Transverse colon (tissue), 4 donors: Measurements from ENCODE around the gene PAGE5. TPM values are rescaled to one million over a fixed set of nuclear protein-coding genes. Genes with fewer than 3 reads are reported as not detected.

Source experiments
- DNase-seq: peaks from one replicate; pipeline ENCODE4 v3.0.0-alpha.2; 2019
- H3K27ac ChIP-seq, 4 donors: fragments of 200-600 bp; sonication (generic); 2 replicates each; pipeline ENCODE4 v1.5.1; 2016 to 2018; ENCODE audit warnings: inconsistent platforms in 4 of 4
- H3K27me3 ChIP-seq: fragments of 200-600 bp; sonication (generic); 2 replicates; pipeline ENCODE4 v1.5.1; 2017; ENCODE audit warnings: inconsistent platforms
- H3K36me3 ChIP-seq, 4 donors: fragments of 200-600 bp; sonication (generic); 2 replicates each; pipeline ENCODE4 v1.5.1; 2017 to 2019; ENCODE audit warnings: inconsistent platforms in 4 of 4
- H3K4me1 ChIP-seq, 4 donors: fragments of 200-600 bp; sonication (generic); 2 replicates each; pipeline ENCODE4 v1.5.1; 2017 to 2020; ENCODE audit warnings: inconsistent platforms in 4 of 4
- H3K4me3 ChIP-seq, 4 donors: fragments of 200-600 bp; sonication (generic); 1 replicate in 1 of 4; 2 replicates in 3 of 4; pipeline versions ENCODE4 v1.5.1 to v1.6.1; 2017 to 2019; ENCODE audit warnings: inconsistent platforms in 4 of 4
- H3K9me3 ChIP-seq, 2 donors: fragments of 200-600 bp; sonication (generic); 2 replicates each; pipeline ENCODE4 v1.5.1; 2017 to 2019; ENCODE audit warnings: inconsistent platforms in 2 of 2
- EP300 ChIP-seq: sonication (generic); formaldehyde crosslinking; IDR thresholded peaks from one replicate; pipeline ENCODE4 v1.6.1; 2017; ENCODE audit warnings: antibody characterized with exemption, low read depth
- POLR2A ChIP-seq: fragments of 450-650 bp; IDR thresholded peaks from one replicate; pipeline ENCODE4 v1.6.1; 2016; ENCODE audit warnings: antibody characterized with exemption, mild to moderate bottlenecking, moderate library complexity
- POLR2AphosphoS5 ChIP-seq, 3 donors: sonication (generic); formaldehyde crosslinking; IDR thresholded peaks; one replicate each; pipeline ENCODE4 v1.6.1; 2016; ENCODE audit warnings: antibody characterized with exemption in 3 of 3
- WGBS, 2 donors: methylation state at CpG; one replicate each; pipeline ENCODE4 v1.1.5; 2018; ENCODE audit warnings: low coverage in 1 of 2; 5-methylcytosine and 5-hydroxymethylcytosine counted together
- in situ Hi-C, 4 donors: fragments of 200-750 bp; cut with MboI; loops; one replicate each; pipeline versions ENCODE4 v1.15.0 to v1.15.1; 2017; ENCODE audit warnings: low sequenced_read_pairs in 3 of 4, low pct_ligation_motif_present in 1 of 4, low pct_unique_long_range_greater_than_20kb in 1 of 4
- intact Hi-C: fragments of 100-400 bp; cut with DNase I; formaldehyde crosslinking; loops from one replicate; pipeline ENCODE4 v1.15.1; 2023; ENCODE audit warnings: low total_unique reads
- total RNA-seq, 4 donors: library from RNA; depleted of rRNA; stranded (reverse); fragments of >200 nt; gene quantifications; one replicate each; pipeline ENCODE4 v1.1.0, GENCODE V29; 2016
- TF ChIP-seq, protein P1 (sequence below), 5 experiments: fragments of 200-600 bp in 3 of 5; fragments of 450-650 bp in 2 of 5; sonication (generic) in 3 of 5; IDR thresholded peaks; 1 replicate in 2 of 5; 2 replicates in 3 of 5; pipeline ENCODE4 v1.5.1; 2016 to 2017; ENCODE audit warnings: antibody characterized with exemption in 5 of 5, inconsistent platforms in 3 of 5, mild to moderate bottlenecking in 2 of 5, moderate library complexity in 1 of 5

The PAGE5 gene
- total RNA-seq, 4 donors from 2014 or later: not detected

DNA sequence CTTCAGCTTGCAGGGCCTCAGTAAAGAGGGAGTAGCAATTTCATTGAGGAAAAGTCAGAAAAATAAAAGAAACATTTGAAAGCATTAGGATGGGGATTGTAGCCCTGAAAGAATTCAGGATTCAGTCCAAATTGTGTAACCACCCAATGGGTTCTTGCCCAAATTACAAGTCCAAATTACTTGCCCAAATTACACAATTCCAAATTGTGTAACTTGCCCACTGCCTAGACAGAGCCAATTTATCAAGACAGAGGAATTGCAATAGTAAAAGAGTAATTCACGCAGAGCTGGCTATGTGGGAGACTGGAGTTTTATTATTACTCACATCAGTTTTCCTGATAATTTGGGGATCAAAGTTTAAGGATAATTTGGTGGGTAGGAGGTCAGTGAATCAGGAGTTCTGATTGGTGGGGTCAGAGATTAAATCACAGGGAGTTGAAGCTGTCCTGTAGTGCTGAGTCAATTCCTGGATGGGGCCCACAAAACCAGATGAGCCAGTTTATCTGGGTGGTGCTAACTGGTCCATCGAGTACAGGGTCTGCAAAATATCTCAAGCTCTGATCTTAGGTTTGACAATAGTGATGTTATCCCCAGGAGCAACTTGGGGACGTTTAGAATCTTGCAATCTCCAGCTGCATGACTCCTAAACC lies 18.1 kb upstream of the PAGE5 start:
- H3K36me3 ChIP-seq: no peaks in the 10 kb centered on the region
- TF ChIP-seq POLR2AphosphoS5 (IDR thresholded peaks at IDR 0.05): no peak
- TF ChIP-seq EP300: no peak
- TF ChIP-seq, protein P1, sequence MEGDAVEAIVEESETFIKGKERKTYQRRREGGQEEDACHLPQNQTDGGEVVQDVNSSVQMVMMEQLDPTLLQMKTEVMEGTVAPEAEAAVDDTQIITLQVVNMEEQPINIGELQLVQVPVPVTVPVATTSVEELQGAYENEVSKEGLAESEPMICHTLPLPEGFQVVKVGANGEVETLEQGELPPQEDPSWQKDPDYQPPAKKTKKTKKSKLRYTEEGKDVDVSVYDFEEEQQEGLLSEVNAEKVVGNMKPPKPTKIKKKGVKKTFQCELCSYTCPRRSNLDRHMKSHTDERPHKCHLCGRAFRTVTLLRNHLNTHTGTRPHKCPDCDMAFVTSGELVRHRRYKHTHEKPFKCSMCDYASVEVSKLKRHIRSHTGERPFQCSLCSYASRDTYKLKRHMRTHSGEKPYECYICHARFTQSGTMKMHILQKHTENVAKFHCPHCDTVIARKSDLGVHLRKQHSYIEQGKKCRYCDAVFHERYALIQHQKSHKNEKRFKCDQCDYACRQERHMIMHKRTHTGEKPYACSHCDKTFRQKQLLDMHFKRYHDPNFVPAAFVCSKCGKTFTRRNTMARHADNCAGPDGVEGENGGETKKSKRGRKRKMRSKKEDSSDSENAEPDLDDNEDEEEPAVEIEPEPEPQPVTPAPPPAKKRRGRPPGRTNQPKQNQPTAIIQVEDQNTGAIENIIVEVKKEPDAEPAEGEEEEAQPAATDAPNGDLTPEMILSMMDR (IDR thresholded peaks at IDR 0.05): no peak
- TF ChIP-seq POLR2A: no peak
- H3K9me3 ChIP-seq: no peaks in the 10 kb centered on the region
- H3K4me1 ChIP-seq: no peaks in the 10 kb centered on the region
- in situ Hi-C loops: no loop called here
- intact Hi-C loops: no loop called here
- no peak overlapping the region for H3K27ac ChIP-seq
- H3K27me3 ChIP-seq: no peaks in the 10 kb centered on the region
- no peak overlapping the region for H3K4me3 ChIP-seq
- 45% methylated on average over 3 of the region's 3 CpGs; no CpG with 5 or more reads in 1 of the 2 donors for WGBS, 2 donors
- DNase-seq: no peak

DNA sequence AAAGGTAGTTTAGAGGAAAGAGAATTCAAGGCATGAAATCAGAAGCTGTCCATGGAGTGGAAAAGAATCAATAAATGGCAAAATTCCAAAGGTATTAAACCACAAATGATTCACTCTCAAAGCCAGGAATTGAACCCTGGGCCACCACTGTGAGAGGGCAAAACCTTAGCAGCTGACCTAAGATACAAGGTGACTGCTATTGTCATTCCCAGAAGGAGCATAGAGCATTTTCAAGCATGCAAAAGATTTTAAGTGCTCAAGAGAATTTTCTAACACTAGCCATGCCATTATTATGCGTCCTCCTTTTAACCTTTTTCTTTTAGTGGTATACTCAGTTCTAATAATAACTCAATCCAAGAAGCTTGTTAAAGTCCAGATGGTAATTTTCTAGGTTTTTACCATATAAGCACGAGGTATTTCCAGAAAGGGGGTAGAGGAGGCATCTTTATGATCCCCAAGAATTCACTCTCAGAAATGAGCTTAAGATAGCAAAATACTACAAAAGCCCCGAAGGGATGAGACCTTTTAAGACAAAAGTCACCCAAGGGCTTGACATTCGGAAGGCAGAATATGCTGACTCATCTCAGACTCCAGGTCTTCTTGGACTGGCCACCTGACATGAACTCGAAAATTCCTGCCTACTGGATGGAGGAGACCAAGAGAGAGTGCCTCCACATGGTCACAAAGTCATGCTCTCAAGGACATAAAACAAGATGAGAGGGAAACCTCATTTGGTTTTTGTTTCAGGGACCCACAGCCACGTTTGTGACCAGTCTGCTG lies 13.8 kb upstream of the PAGE5 start:
- TF ChIP-seq EP300: no peak
- no peak for TF ChIP-seq POLR2AphosphoS5 (IDR thresholded peaks at IDR 0.05)
- no peak for TF ChIP-seq POLR2A
- TF ChIP-seq, protein P1 (IDR thresholded peaks at IDR 0.05): no peak
- WGBS, 2 donors: 44 to 73% methylated on average over 2 to 6 of the region's 6 CpGs
- no peak overlapping the region for H3K4me3 ChIP-seq

DNA sequence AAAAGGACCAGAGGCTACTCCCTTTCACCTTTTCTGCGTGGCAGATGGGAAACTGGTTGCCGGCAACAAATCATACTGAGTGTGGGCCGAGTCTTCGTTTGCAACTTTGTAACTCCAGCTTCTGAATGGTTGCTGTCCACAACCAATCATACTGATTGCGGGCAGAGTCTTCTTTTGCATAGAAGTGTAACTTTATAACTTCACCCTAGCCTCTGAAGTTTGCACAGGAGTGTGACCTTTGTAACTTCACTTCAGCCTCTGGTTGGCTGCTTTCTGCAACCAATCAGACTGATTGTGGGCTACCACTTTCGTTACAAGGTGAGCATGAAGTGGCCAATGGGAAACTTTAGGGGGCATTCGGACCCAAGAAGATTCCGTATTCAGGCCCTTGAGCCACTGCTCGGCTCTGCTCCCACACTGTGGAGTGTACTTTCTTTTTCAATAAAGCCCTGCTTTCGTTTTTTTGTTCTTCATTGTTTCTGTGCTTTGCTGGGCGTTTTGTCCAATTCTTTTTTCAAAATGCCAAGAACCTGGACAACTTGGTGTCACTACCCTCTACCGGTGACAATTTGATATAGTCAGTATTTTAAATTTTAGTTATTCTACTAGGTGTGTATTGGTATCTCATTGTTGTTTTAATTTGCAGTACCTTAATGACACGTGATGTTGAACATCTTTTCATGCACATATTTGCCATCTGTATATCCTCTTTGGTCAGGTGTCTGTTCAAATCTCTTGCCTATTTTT lies 9.0 kb upstream of the PAGE5 start:
- Histone ChIP-seq H3K4me3 (no peak overlapping the region), H3K36me3 (no peaks in the 10 kb centered on the region), H3K27me3 (no peaks in the 10 kb centered on the region), H3K27ac (no peak overlapping the region), H3K4me1 (no peaks in the 10 kb centered on the region), H3K9me3 (no peaks in the 10 kb centered on the region)
- 53 to 62% methylated on average over 4 to 13 of the region's 13 CpGs for WGBS, 2 donors
- in situ Hi-C loops (no loop called here), intact Hi-C loops (no loop called here)
- no peak for DNase-seq
- TF ChIP-seq POLR2AphosphoS5 (IDR thresholded peaks at IDR 0.05) (no peak), POLR2A (no peak), EP300 (no peak)
- TF ChIP-seq, protein P1 (IDR thresholded peaks at IDR 0.05): no peak

More for the DNA sequence above, 13.8 kb upstream of the PAGE5 start:
- H3K4me1 ChIP-seq: no peaks in the 10 kb centered on the region
- H3K36me3 ChIP-seq: no peaks in the 10 kb centered on the region
- no peaks in the 10 kb centered on the region for H3K27me3 ChIP-seq
- no peak overlapping the region for H3K27ac ChIP-seq
- DNase-seq: no peak
- in situ Hi-C loops: no loop called here
- H3K9me3 ChIP-seq: no peaks in the 10 kb centered on the region
- intact Hi-C loops: no loop called here

DNA sequence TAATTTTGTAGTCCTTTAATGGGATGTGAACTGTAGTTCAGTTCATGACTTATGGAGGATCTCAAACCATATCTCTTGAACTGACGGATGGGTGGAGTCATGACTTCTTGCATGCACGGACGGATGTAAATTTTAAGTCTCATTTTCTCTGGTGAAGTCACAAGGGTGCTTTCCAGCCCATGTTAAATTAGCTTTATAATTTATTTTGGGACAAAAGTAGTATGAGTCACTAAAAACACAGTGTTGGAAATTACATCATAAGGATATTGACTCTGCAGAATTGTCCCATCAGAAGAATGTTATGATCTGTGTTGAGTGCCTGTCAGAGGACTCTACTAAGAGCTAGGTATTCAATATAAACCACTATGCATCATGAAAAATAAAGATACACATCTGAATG lies 6.8 kb upstream of the PAGE5 start:
- intact Hi-C loops: no loop called here
- Histone ChIP-seq H3K4me3 (no peak overlapping the region), H3K27ac (no peak overlapping the region), H3K27me3 (no peaks in the 10 kb centered on the region), H3K36me3 (no peaks in the 10 kb centered on the region), H3K9me3 (no peaks in the 10 kb centered on the region), H3K4me1 (no peaks in the 10 kb centered on the region)
- in situ Hi-C loops: no loop called here
- TF ChIP-seq POLR2AphosphoS5 (IDR thresholded peaks at IDR 0.05): no peak
- no peak for TF ChIP-seq POLR2A
- no peak for TF ChIP-seq EP300
- TF ChIP-seq, protein P1 (IDR thresholded peaks at IDR 0.05): no peak
- WGBS, 2 donors: 67 to 78% methylated on average over 3 of the region's 3 CpGs
- DNase-seq: no peak
